GM23248 (cell line): ENCODE data around the gene DRD4. TPM values are rescaled to one million over a fixed set of nuclear protein-coding genes. Genes with fewer than 3 reads are reported as not detected.

Source experiments
- DNase-seq: peaks from one replicate; pipeline ENCODE4 v3.0.0-alpha.2; 2015
- H2AFZ ChIP-seq: fragments of 200-600 bp; sonication (generic); 2 replicates; pipeline ENCODE4 v1.6.1; 2016; ENCODE audit warnings: antibody characterized with exemption
- H3F3A ChIP-seq: fragments of 200-600 bp; sonication (generic); 2 replicates; pipeline ENCODE4 v1.6.1; 2016; ENCODE audit warnings: mild to moderate bottlenecking, antibody characterized with exemption, mixed run types; ENCODE audit not compliant: insufficient read depth
- H3K27ac ChIP-seq: fragments of 200-600 bp; sonication (generic); 2 replicates; pipeline ENCODE4 v1.5.1; 2016; ENCODE audit warnings: mild to moderate bottlenecking
- H3K27me3 ChIP-seq: fragments of 200-600 bp; sonication (generic); replicated peaks from 2 replicates; pipeline ENCODE4 v1.6.1; 2016; ENCODE audit warnings: mild to moderate bottlenecking; ENCODE audit not compliant: insufficient read depth
- H3K36me3 ChIP-seq: fragments of 200-600 bp; sonication (generic); 2 replicates; pipeline ENCODE4 v1.6.1; 2016; ENCODE audit warnings: low read depth, mild to moderate bottlenecking
- H3K4me1 ChIP-seq: fragments of 200-600 bp; sonication (generic); 2 replicates; pipeline ENCODE4 v1.6.1; 2016; ENCODE audit warnings: mild to moderate bottlenecking; ENCODE audit not compliant: insufficient read depth
- H3K4me2 ChIP-seq: fragments of 200-600 bp; sonication (generic); one replicate; pipeline ENCODE4 v1.6.1; 2016; ENCODE audit warnings: mild to moderate bottlenecking; ENCODE audit not compliant: unreplicated experiment
- H3K4me3 ChIP-seq: fragments of 200-600 bp; sonication (generic); 2 replicates; pipeline ENCODE4 v1.5.1; 2016; ENCODE audit warnings: mild to moderate bottlenecking
- H3K79me2 ChIP-seq: fragments of 200-600 bp; sonication (generic); 2 replicates; pipeline ENCODE4 v1.6.1; 2016; ENCODE audit warnings: mild to moderate bottlenecking; ENCODE audit not compliant: insufficient read depth
- H3K9ac ChIP-seq: fragments of 200-600 bp; sonication (generic); 2 replicates; pipeline ENCODE4 v1.6.1; 2016; ENCODE audit warnings: mild to moderate bottlenecking
- H3K9me2 ChIP-seq: fragments of 200-600 bp; sonication (generic); 2 replicates; pipeline ENCODE4 v1.6.1; 2016; ENCODE audit warnings: mixed run types, mild to moderate bottlenecking, moderate library complexity; ENCODE audit not compliant: insufficient read depth
- H3K9me3 ChIP-seq: fragments of 200-600 bp; sonication (generic); one replicate; pipeline ENCODE4 v1.6.1; 2017; ENCODE audit warnings: low read depth
- H4K20me1 ChIP-seq: fragments of 200-600 bp; sonication (generic); 2 replicates; pipeline ENCODE4 v1.6.0; 2016; ENCODE audit not compliant: insufficient read depth
- EZH2 ChIP-seq: fragments of 200-600 bp; sonication (generic); IDR thresholded peaks from 2 replicates; pipeline ENCODE4 v1.6.1; 2018; ENCODE audit warnings: antibody characterized with exemption, mild to moderate bottlenecking; ENCODE audit not compliant: insufficient read depth, poor library complexity, severe bottlenecking
- EZH2phosphoT487 ChIP-seq: fragments of 200-600 bp; sonication (generic); IDR thresholded peaks from 2 replicates; pipeline ENCODE4 v1.6.1; 2018; ENCODE audit warnings: antibody characterized with exemption, moderate library complexity, mild to moderate bottlenecking, low read depth; ENCODE audit not compliant: insufficient read depth
- WGBS, 2 experiments: methylation state at CpG; one replicate each; pipeline ENCODE4 v1.1.6; 2015 to 2017; ENCODE audit warnings: low lambda C conversion rate in 2 of 2, low coverage in 1 of 2; ENCODE audit errors: missing lambda C conversion rate in 2 of 2; 5-methylcytosine and 5-hydroxymethylcytosine counted together
- in situ Hi-C: fragments of 300-500 bp; cut with MboI; formaldehyde crosslinking; loops from 2 replicates; pipeline ENCODE4 v1.15.0; 2020
- polyA plus RNA-seq: library from polyadenylated mRNA; unstranded; fragments of >200 nt; fragmentation: Nextera tagmentation; extraction: Ambion mirVana; gene quantifications from 2 replicates; pipeline ENCODE4 v1.2.1, GENCODE V29; 2016
- total RNA-seq: library from RNA; depleted of rRNA; stranded (reverse); fragments of >200 nt; shearing (Covaris generic); gene quantifications from 2 replicates; pipeline ENCODE4 v1.2.3, GENCODE V29; 2014

Gene DRD4
- total and polyA plus RNA-seq, 2 experiments from 2014 or later: not detected

- H3K27me3 ChIP-seq: no peaks in the 10 kb centered on the region
- no peaks in the 10 kb centered on the region for H3K9me3 ChIP-seq
- no peak overlapping the region for H3K9ac ChIP-seq
- no peak for DNase-seq
- H4K20me1 ChIP-seq: no peaks in the 10 kb centered on the region
- in situ Hi-C loops: no loop called here
- no peak for TF ChIP-seq EZH2
- TF ChIP-seq EZH2phosphoT487: no peak
- no peak overlapping the region for H2AFZ ChIP-seq
- no peak overlapping the region for H3K4me2 ChIP-seq
- H3K79me2 ChIP-seq: no peaks in the 10 kb centered on the region; the same call in 1 of the 2 replicates
- no peak overlapping the region for H3K27ac ChIP-seq
- H3K4me3 ChIP-seq: no peak overlapping the region
- H3F3A ChIP-seq: peaks cover 7% of the 10 kb centered on the region; the same call in 1 of the 2 replicates
- no peaks in the 10 kb centered on the region for H3K9me2 ChIP-seq
- 90% methylated on average over 39 to 45 of the region's 45 CpGs for WGBS, 2 experiments
- no peaks in the 10 kb centered on the region for H3K4me1 ChIP-seq
- peaks cover 19% of the 10 kb centered on the region; the same call in 1 of the 2 replicates for H3K36me3 ChIP-seq
These were observed 29.0 kb upstream of the DRD4 start for GRCh38 chr11:607971-608659.

GRCh38 chr11:608791-609251 is 28.2 kb upstream of the DRD4 start:
- DNase-seq: no peak
- Histone ChIP-seq H3F3A (peaks cover 7% of the 10 kb centered on the region; the same call in 1 of the 2 replicates), H3K4me2 (no peak overlapping the region), H3K4me1 (no peaks in the 10 kb centered on the region), H3K9me3 (no peaks in the 10 kb centered on the region), H3K9me2 (no peaks in the 10 kb centered on the region), H4K20me1 (no peaks in the 10 kb centered on the region), H3K4me3 (no peak overlapping the region), H3K27ac (no peak overlapping the region), H3K27me3 (no peaks in the 10 kb centered on the region), H3K36me3 (peaks cover 17% of the 10 kb centered on the region; the same call in 1 of the 2 replicates), H3K79me2 (no peaks in the 10 kb centered on the region), H2AFZ (no peak overlapping the region), H3K9ac (no peak overlapping the region)
- WGBS, 2 experiments: 82 to 84% methylated on average over 27 to 28 of the region's 28 CpGs
- TF ChIP-seq EZH2 (no peak), EZH2phosphoT487 (no peak)
- in situ Hi-C loops: no loop called here

GRCh38 chr11:609341-609811 is 27.7 kb upstream of the DRD4 start:
- no peak overlapping the region for H3K27ac ChIP-seq
- no peaks in the 10 kb centered on the region for H3K9me2 ChIP-seq
- no peak for TF ChIP-seq EZH2phosphoT487
- no peak for TF ChIP-seq EZH2
- H3K27me3 ChIP-seq: no peaks in the 10 kb centered on the region
- no peak overlapping the region for H2AFZ ChIP-seq
- no peak overlapping the region for H3K9ac ChIP-seq
- 85 to 88% methylated on average over 17 to 28 of the region's 28 CpGs for WGBS, 2 experiments
- no peaks in the 10 kb centered on the region for H3K4me1 ChIP-seq
- H3K36me3 ChIP-seq: peaks cover 12% of the 10 kb centered on the region; the same call in 1 of the 2 replicates
- no peaks in the 10 kb centered on the region for H4K20me1 ChIP-seq
- no peaks in the 10 kb centered on the region for H3K9me3 ChIP-seq
- no peak overlapping the region for H3K4me2 ChIP-seq
- no peak for DNase-seq
- H3F3A ChIP-seq: peaks cover 7% of the 10 kb centered on the region; the same call in 1 of the 2 replicates
- no peak overlapping the region for H3K4me3 ChIP-seq
- in situ Hi-C loops: no loop called here
- H3K79me2 ChIP-seq: no peaks in the 10 kb centered on the region

GRCh38 chr11:610146-610801 is 26.8 kb upstream of the DRD4 start:
- no peak overlapping the region for H3K27ac ChIP-seq
- DNase-seq: no peak
- H2AFZ ChIP-seq: no peak overlapping the region
- no peak overlapping the region for H3K9ac ChIP-seq
- no peaks in the 10 kb centered on the region for H3K27me3 ChIP-seq
- no peak overlapping the region for H3K4me2 ChIP-seq
- in situ Hi-C loops: no loop called here
- no peaks in the 10 kb centered on the region for H3K9me3 ChIP-seq
- no peaks in the 10 kb centered on the region for H3K4me1 ChIP-seq
- no peaks in the 10 kb centered on the region for H3K79me2 ChIP-seq
- H3K4me3 ChIP-seq: no peak overlapping the region
- peaks cover 7% of the 10 kb centered on the region; the same call in 1 of the 2 replicates for H3K36me3 ChIP-seq
- no peak for TF ChIP-seq EZH2phosphoT487
- no peak for TF ChIP-seq EZH2
- WGBS, 2 experiments: 91 to 93% methylated on average over 12 to 18 of the region's 18 CpGs
- H3F3A ChIP-seq: peaks cover 7% of the 10 kb centered on the region; the same call in 1 of the 2 replicates
- H3K9me2 ChIP-seq: no peaks in the 10 kb centered on the region
- no peaks in the 10 kb centered on the region for H4K20me1 ChIP-seq
